GM10248 (cell line): Measurements from ENCODE around the gene PELO.

ENCODE experiments used
- CTCF ChIA-PET: fragments of 300-600 bp; sonication (Branson Sonifier 250); formaldehyde crosslinking; extraction: SDS; loops from one replicate; lab custom pipeline; 2021; ENCODE audit warnings: antibody characterized with exemption; lab: Yijun Ruan, JAX
- POLR2A ChIA-PET: fragments of 350-650 bp; sonication (Branson Sonifier 250); formaldehyde crosslinking; extraction: SDS; loops from one replicate; lab custom pipeline; 2020; ENCODE audit warnings: antibody characterized with exemption; lab: Yijun Ruan, JAX
- DNase-seq: peaks from one replicate; pipeline ENCODE4 v3.0.0; 2012; ENCODE audit errors: extremely low spot score
- CTCF ChIP-seq: IDR thresholded peaks from 2 replicates; pipeline ENCODE4 v1.5.1; 2012; ENCODE audit warnings: mild to moderate bottlenecking, low read depth; ENCODE audit errors: extremely low read depth, missing control alignments, control extremely low read depth

The PELO gene

GRCh38 chr5:52834320-52834719, 46.6 kb downstream of the PELO start:
- no peak for TF ChIP-seq CTCF
- POLR2A ChIA-PET: no interaction called here

DNA sequence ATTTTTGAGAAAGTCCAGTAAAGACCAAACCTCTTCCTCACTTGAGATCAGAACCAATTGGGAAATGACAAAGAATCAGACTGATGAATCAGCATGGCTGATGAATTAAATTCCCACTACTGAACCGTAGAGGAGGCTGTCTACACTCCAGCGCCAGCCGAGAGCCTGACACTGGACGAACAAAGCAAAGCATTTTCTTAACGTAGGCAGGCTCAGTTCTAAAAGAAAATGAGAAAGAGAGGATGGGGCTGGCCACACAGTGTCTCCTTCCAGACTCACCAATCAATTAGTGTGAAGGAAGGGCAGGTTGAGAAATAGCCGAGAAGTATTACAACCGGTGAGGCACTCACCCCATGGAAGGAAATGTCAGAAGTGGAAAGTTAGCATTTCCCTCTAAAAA, 49.4 kb downstream of the PELO start:
- ChIA-PET POLR2A (no interaction called here), CTCF (no interaction called here)
- DNase-seq: no peak
- TF ChIP-seq CTCF: no peak

More at GRCh38 chr5:52834320-52834719, 46.6 kb downstream of the PELO start:
- CTCF ChIA-PET: no interaction called here
- no peak for DNase-seq
